Stimulated activated CD8-positive, alpha-beta memory T cell treated with anti-CD3 and anti-CD28 coated beads, Interleukin-4, amount 100 ng/mL, for 48 hours (primary cell): ENCODE measurements around the gene TTC28.
"Not testable (repeated sequence)": the region's sequence is repeated elsewhere in the genome, so short reads cannot be mapped to it uniquely, and the experiment has no call there.

Experiments used
- DNase-seq: peaks from one replicate; pipeline ENCODE4 v3.0.0-alpha.2; 2020

TTC28 gene

GRCh38 chr22:28679611-28680287 lies at the start of gene TTC28:
TSS of gene TTC28 (minus strand) at chr22:28679840. CDS start at chr22:28679723, 117 bp downstream.
- DNase-seq, result peak; percentile 50

GRCh38 chr22:28728621-28729313 lies 49.1 kb upstream of the TTC28 start:
- DNase-seq, result no peak

GRCh38 chr22:28728002-28728401 lies 48.4 kb upstream of the TTC28 start:
- DNase-seq, result no peak

- DNase-seq, result no peak
These were observed 38.4 kb upstream of the TTC28 start for GRCh38 chr22:28718044-28718443.

- no peak for DNase-seq
These were observed 37.0 kb upstream of the TTC28 start for GRCh38 chr22:28716686-28717085.

- DNase-seq, result no peak
These were observed 36.0 kb upstream of the TTC28 start for GRCh38 chr22:28715611-28716010.

GRCh38 chr22:28714043-28714628 lies 34.5 kb upstream of the TTC28 start:
- no peak for DNase-seq

- DNase-seq, result no peak
These were observed 32.5 kb upstream of the TTC28 start for GRCh38 chr22:28711820-28712777.

- DNase-seq, result no peak
These were observed 31.7 kb upstream of the TTC28 start for GRCh38 chr22:28711341-28711740.

GRCh38 chr22:28710576-28711191 lies 31.0 kb upstream of the TTC28 start:
- no peak for DNase-seq

- DNase-seq, result no peak
These were observed 30.5 kb upstream of the TTC28 start for GRCh38 chr22:28710107-28710506.

- DNase-seq, result no peak
These were observed 27.2 kb upstream of the TTC28 start for GRCh38 chr22:28706845-28707244.

GRCh38 chr22:28703436-28703835 lies 23.8 kb upstream of the TTC28 start:
- DNase-seq, result no peak

GRCh38 chr22:28702891-28703290 lies 23.3 kb upstream of the TTC28 start:
- no peak for DNase-seq

GRCh38 chr22:28693041-28693760 lies 13.6 kb upstream of the TTC28 start:
- DNase-seq, result not testable (repeated sequence)

GRCh38 chr22:28689796-28690195 lies 10.2 kb upstream of the TTC28 start:
- DNase-seq, result not testable (repeated sequence)

GRCh38 chr22:28682966-28683365 lies 3.3 kb upstream of the TTC28 start:
- not testable (repeated sequence) for DNase-seq

- DNase-seq, result not testable (repeated sequence)
These were observed 1.3 kb upstream of the TTC28 start for GRCh38 chr22:28680813-28681490.

- DNase-seq, result peak; percentile 39
These were observed 646 bp downstream of the TTC28 start for GRCh38 chr22:28678778-28679610.

GRCh38 chr22:28678170-28678569 lies 1.5 kb downstream of the TTC28 start:
- not testable (repeated sequence) for DNase-seq
